ENCODE results near the gene CDH18. TPM values are rescaled to one million over a fixed set of nuclear protein-coding genes. Genes with fewer than 3 reads are reported as not detected.
"Not testable (repeated sequence)": the region's sequence is repeated elsewhere in the genome, so short reads cannot be mapped to it uniquely, and the experiment has no call there.

The CDH18 gene
- total RNA-seq, 1 donor from 2014 or later, result not detected

GRCh38 chr5:19795218-19795617 is 192.8 kb downstream of the CDH18 start:
- DNase-seq, result no peak
- Histone ChIP-seq H3K27ac (no peak overlapping the region), H3K4me1 (no peaks in the 10 kb centered on the region), H3K27me3 (ENCODE audit: low read depth) (no peaks in the 10 kb centered on the region), H3K9me3 (no peaks in the 10 kb centered on the region), H3K36me3 (no peaks in the 10 kb centered on the region), H3K4me3 (no peak overlapping the region)
- no peak for ATAC-seq
- TF ChIP-seq CTCF (IDR thresholded peaks at IDR 0.05), result no peak
- intact Hi-C loops (cut with DNase I), result no loop called here

GRCh38 chr5:19790829-19791466 is 197.1 kb downstream of the CDH18 start:
- Histone ChIP-seq H3K9me3 (no peaks in the 10 kb centered on the region), H3K27me3 (ENCODE audit: low read depth) (no peaks in the 10 kb centered on the region), H3K36me3 (no peaks in the 10 kb centered on the region), H3K4me1 (no peaks in the 10 kb centered on the region), H3K27ac (no peak overlapping the region), H3K4me3 (no peak overlapping the region)
- TF ChIP-seq CTCF (IDR thresholded peaks at IDR 0.05), result no peak
- ATAC-seq, result no peak
- intact Hi-C loops (cut with DNase I), result no loop called here
- no peak for DNase-seq

- Histone ChIP-seq H3K9me3 (no peaks in the 10 kb centered on the region), H3K27me3 (ENCODE audit: low read depth) (no peaks in the 10 kb centered on the region), H3K36me3 (no peaks in the 10 kb centered on the region), H3K4me3 (no peak overlapping the region), H3K27ac (no peak overlapping the region), H3K4me1 (no peaks in the 10 kb centered on the region)
- no peak for TF ChIP-seq CTCF (IDR thresholded peaks at IDR 0.05)
- ATAC-seq, result no peak
- no peak for DNase-seq
- intact Hi-C loops (cut with DNase I), result no loop called here
Observed at GRCh38 chr5:19782566-19782965, 205.4 kb downstream of the CDH18 start.

DNA sequence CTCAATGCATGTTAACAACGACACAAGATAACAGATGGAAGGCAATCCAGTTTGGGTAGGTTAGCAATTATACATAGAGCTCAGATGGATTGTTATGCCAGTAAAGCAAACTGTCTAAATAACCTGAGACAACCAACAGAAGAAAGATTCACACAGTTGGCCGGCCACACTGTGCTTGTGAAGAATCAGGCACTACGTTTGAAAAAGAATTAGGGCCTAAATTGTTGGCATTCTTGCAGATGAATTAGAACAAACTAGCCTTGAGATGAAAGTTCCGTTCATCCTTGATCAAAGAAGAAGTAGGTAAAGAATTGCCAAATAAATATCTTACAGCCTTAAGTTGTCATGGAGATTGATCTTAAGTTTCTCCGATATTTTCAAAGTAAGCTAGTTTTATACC is 210.6 kb downstream of the CDH18 start:
- no peaks in the 10 kb centered on the region for H3K36me3 ChIP-seq
- TF ChIP-seq CTCF (IDR thresholded peaks at IDR 0.05), result no peak
- DNase-seq, result no peak
- H3K27me3 ChIP-seq (ENCODE audit: low read depth), result no peaks in the 10 kb centered on the region
- H3K4me1 ChIP-seq, result no peaks in the 10 kb centered on the region
- H3K27ac ChIP-seq, result no peak overlapping the region
- ATAC-seq, result no peak
- no peaks in the 10 kb centered on the region for H3K9me3 ChIP-seq
- H3K4me3 ChIP-seq, result no peak overlapping the region
- intact Hi-C loops (cut with DNase I), result no loop called here

- intact Hi-C loops (cut with DNase I); H3K9me3 ChIP-seq; DNase-seq; H3K4me1 ChIP-seq; H3K4me3 ChIP-seq; H3K36me3 ChIP-seq; H3K27me3 ChIP-seq (ENCODE audit: low read depth); ATAC-seq; H3K27ac ChIP-seq: not testable (repeated sequence)
Observed at GRCh38 chr5:19776886-19777285, 211.1 kb downstream of the CDH18 start.

DNA sequence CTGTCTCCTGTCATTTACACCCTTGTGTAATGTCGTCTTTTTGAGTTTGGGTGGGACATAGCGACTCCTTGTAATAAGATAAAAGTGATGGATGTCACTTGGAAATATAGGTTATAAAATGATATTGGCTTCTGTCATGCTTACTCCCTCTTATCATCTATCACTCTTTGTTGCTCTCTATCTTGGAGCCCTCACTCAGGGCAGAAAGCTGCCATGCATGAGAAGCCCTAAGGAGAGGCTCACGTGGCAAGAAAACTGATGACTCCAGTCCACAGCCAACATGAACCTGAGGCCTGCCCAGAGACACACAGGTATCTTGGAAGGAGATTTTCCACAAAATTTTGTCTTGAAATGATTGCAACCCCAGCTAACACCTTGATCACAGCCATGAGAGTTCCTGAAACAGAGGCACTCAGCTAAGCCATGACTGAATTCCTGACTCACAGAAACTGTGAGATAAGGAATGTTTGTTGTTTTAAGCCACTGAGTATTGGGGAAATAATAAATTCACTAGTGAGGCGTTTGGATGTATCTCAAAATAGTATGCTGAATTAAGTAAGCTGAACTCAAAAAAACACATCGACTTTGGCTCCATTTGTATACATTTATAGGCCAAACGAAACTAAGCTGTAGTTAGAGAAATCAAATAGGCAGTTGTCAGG is 216.7 kb downstream of the CDH18 start:
- intact Hi-C loops (cut with DNase I), result no loop called here

More for the DNA sequence above, 216.7 kb downstream of the CDH18 start:
- Histone ChIP-seq H3K9me3 (no peaks in the 10 kb centered on the region), H3K4me3 (no peak overlapping the region), H3K27me3 (ENCODE audit: low read depth) (no peaks in the 10 kb centered on the region), H3K27ac (no peak overlapping the region), H3K4me1 (no peaks in the 10 kb centered on the region), H3K36me3 (no peaks in the 10 kb centered on the region)
- DNase-seq (no peak), ATAC-seq (no peak)
- TF ChIP-seq CTCF (IDR thresholded peaks at IDR 0.05), result no peak
